Activated CD8-positive, alpha-beta T cell treated with anti-CD3 and anti-CD28 coated beads, Interleukin-2, amount 10 ng/mL, durations not matched to agents 7 days and 5 days (primary cell): Measurements from ENCODE around the gene PAX5. TPM values are rescaled to one million over a fixed set of nuclear protein-coding genes. Genes with fewer than 3 reads are reported as not detected.

Experiments used
- ATAC-seq: fragments of 150-1000 bp; cut with Tn5 transposase; one replicate; pipeline ENCODE4 v1.10.0; 2021; ENCODE audit warnings: moderate library complexity
- CTCF ChIA-PET: fragments of 350-600 bp; sonication (Branson Sonifier 250); formaldehyde crosslinking; loops from one replicate; lab custom pipeline; 2021; ENCODE audit warnings: antibody characterized with exemption; lab: Charles Lee
- POLR2A ChIA-PET: fragments of 350-600 bp; sonication (Branson Sonifier 250); formaldehyde crosslinking; loops from one replicate; lab custom pipeline; 2021; ENCODE audit warnings: antibody characterized with exemption; lab: Charles Lee
- DNase-seq: peaks from one replicate; pipeline ENCODE4 v3.0.0-alpha.2; 2020
- H3K27ac Mint-ChIP-seq: one replicate; pipeline ENCODE4 v1.8.0; 2021; ENCODE audit warnings: mild to moderate bottlenecking, mixed read lengths
- H3K27me3 Mint-ChIP-seq: one replicate; pipeline ENCODE4 v1.8.0; 2021; ENCODE audit warnings: low read depth, mixed read lengths
- H3K36me3 Mint-ChIP-seq: one replicate; pipeline ENCODE4 v1.8.0; 2021; ENCODE audit warnings: low read depth, mixed read lengths
- H3K4me1 Mint-ChIP-seq: one replicate; pipeline ENCODE4 v1.8.0; 2021; ENCODE audit warnings: low read depth, mixed read lengths
- H3K4me3 Mint-ChIP-seq: one replicate; pipeline ENCODE4 v1.8.0; 2021; ENCODE audit warnings: mild to moderate bottlenecking, mixed read lengths
- H3K9me3 Mint-ChIP-seq: one replicate; pipeline ENCODE4 v1.8.0; 2022; ENCODE audit warnings: mixed read lengths; ENCODE audit not compliant: insufficient read depth
- total RNA-seq, 2 experiments: library from RNA; stranded (reverse); gene quantifications; one replicate each; pipeline ENCODE4 v1.2.3, GENCODE V29; 2021

The PAX5 gene
- total RNA-seq, 2 experiments from 2014 or later: 0.34 to 0.45 TPM

DNA sequence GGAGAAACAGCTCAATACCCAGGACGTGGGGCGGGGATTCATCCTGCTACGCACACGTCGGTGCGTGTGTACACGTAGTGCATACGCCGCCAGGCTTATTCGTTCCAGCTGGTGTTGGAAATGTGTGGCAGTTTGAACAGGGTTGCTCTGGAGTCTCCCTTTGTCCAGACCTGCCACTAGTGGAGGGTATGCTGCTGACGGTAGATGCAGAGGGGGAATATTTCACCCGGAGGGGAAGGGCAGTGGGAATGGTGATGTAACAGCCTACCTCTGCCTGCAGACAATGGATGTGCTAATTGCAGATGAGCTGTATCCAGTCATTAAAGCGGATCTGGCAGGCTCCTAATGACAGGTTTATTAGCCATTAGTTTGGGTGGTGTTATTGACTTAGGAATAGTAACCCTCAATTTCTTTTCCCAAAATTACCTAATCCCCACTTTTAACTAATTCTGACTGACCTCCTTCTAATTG, 142.7 kb downstream of the PAX5 start:
- ChIA-PET POLR2A (no interaction called here), CTCF (interaction anchor here (1.2 kb wide), 1 partner anchor 18 kb away, joined by 4 read pairs; no protein-coding TSS in a partner anchor)
- Mint-ChIP-seq H3K27ac (no peak overlapping the region), H3K27me3 (peaks cover 17% of the 10 kb centered on the region), H3K9me3 (no peaks in the 10 kb centered on the region), H3K36me3 (no peaks in the 10 kb centered on the region), H3K4me1 (no peaks in the 10 kb centered on the region), H3K4me3 (no peak overlapping the region)
- ATAC-seq: no peak
- no peak for DNase-seq

DNA sequence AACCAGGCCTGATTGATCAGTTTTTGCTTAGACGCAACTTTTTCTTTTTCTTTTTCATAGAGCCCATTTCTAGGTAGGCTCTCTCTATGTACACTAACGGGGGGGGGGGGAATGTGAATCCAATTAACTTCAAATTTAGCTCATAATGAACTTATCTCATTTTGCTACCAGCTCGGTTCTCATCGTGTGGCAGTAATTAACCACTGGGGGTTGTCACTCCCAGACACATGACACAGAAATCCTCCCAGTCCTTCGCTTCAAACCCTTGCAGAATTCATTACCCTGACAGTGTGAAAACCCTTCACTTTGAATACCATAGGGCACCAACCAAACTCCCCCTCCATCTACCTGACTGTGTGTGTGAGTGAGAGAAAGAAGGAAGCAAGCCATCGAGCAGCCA, 144.2 kb downstream of the PAX5 start:
- POLR2A ChIA-PET: no interaction called here
- no peak overlapping the region for H3K27ac Mint-ChIP-seq
- no peaks in the 10 kb centered on the region for H3K36me3 Mint-ChIP-seq
- no peak for DNase-seq
- H3K9me3 Mint-ChIP-seq: no peaks in the 10 kb centered on the region
- no peak for ATAC-seq
- no peaks in the 10 kb centered on the region for H3K4me1 Mint-ChIP-seq
- CTCF ChIA-PET: no interaction called here
- H3K27me3 Mint-ChIP-seq: peaks cover 22% of the 10 kb centered on the region
- no peak overlapping the region for H3K4me3 Mint-ChIP-seq

DNA sequence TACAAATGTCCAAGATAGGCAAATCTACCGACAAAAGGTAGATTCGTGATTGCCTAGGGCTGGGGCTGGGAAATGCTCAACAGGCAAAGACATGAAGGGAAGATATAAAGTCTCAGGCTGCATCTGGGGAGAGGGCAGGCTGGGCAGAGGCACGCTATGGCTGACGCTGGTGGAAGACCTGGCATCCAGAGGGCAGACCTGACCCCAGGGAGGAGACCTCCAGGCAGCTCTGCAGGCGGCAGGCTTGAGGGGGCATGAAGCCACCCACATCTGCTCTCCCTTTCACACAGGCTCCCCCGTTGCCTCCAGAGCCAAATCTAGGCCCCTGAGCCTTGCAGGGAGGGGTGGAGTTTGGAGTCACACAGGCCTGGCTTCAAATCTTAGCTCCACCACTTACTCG, 145.5 kb downstream of the PAX5 start:
- Mint-ChIP-seq H3K4me3 (no peak overlapping the region), H3K36me3 (no peaks in the 10 kb centered on the region), H3K9me3 (no peaks in the 10 kb centered on the region), H3K4me1 (no peaks in the 10 kb centered on the region), H3K27me3 (peaks cover 30% of the 10 kb centered on the region), H3K27ac (no peak overlapping the region)
- ChIA-PET POLR2A (no interaction called here), CTCF (no interaction called here)
- ATAC-seq (no peak), DNase-seq (no peak)

- no peaks in the 10 kb centered on the region for H3K4me1 Mint-ChIP-seq
- no peaks in the 10 kb centered on the region for H3K9me3 Mint-ChIP-seq
- H3K27ac Mint-ChIP-seq: no peak overlapping the region
- DNase-seq: no peak
- ATAC-seq: no peak
- H3K4me3 Mint-ChIP-seq: no peak overlapping the region
- no peaks in the 10 kb centered on the region for H3K36me3 Mint-ChIP-seq
- POLR2A ChIA-PET: no interaction called here
- peaks cover 26% of the 10 kb centered on the region for H3K27me3 Mint-ChIP-seq
- CTCF ChIA-PET: no interaction called here
These were observed 149.3 kb downstream of the PAX5 start for GRCh38 chr9:36884721-36885120.

DNA sequence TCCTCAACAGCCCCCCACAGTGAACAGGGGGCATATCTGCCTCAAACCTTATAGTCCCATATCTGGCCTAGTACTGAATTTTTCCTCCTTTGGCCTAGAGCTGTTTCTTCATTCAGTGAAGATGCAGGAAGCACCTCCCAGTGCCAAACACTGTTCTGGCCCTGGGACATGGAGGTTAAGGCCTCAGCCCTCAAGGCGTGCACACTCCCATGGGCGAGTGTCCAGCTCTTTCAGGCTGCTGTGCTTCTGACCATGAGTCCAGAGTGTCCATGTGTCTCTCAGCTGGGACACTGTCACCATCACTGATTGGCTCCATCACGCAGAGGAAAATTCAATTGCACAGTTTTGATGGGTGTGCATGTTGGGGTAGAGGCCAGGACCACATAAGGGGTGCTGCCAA, 151.5 kb downstream of the PAX5 start:
- Mint-ChIP-seq H3K36me3 (no peaks in the 10 kb centered on the region), H3K4me3 (no peak overlapping the region), H3K9me3 (no peaks in the 10 kb centered on the region), H3K27me3 (peaks cover 21% of the 10 kb centered on the region), H3K27ac (no peak overlapping the region), H3K4me1 (no peaks in the 10 kb centered on the region)
- DNase-seq (no peak), ATAC-seq (no peak)
- POLR2A ChIA-PET: no interaction called here
- CTCF ChIA-PET: no interaction called here

DNA sequence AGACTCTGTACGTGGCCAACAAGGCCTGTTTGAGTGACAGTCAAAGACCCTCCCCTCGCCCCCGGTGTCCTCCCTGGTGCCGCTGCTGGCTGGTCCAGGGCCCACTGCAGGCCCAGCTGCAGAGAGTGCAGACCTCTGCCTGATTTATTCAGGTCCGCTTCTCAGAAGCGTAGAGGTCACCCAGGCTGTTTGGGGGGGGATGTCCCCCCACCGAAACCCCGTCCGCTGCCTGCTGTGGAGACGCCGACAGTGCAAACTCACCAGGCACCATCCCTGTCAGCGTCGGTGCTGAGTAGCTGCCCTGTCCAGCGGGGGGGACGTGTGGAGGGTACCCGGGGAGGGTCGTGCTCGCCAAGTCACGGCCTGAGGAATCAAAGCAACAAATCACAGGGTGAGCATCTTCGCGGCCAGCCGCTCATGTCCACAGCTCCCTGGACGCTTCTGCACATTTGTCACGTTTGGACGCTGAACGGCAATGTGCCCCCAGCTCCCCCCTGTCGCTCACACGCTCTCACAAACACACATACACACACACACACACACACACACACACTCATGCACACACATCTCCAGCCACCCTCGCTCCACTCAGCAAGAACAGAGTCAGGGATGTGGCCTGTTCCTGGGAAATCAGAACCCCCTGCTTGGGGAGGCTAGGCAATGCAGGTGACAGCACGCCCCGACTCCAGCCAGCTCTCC, 152.2 kb downstream of the PAX5 start:
- POLR2A ChIA-PET: no interaction called here
- no peaks in the 10 kb centered on the region for H3K4me1 Mint-ChIP-seq
- H3K9me3 Mint-ChIP-seq: no peaks in the 10 kb centered on the region
- ATAC-seq (no peak), DNase-seq (no peak)
- no peaks in the 10 kb centered on the region for H3K36me3 Mint-ChIP-seq
- H3K27ac Mint-ChIP-seq: no peak overlapping the region
- H3K27me3 Mint-ChIP-seq: peaks cover 21% of the 10 kb centered on the region
- no peak overlapping the region for H3K4me3 Mint-ChIP-seq
- CTCF ChIA-PET: no interaction called here

- DNase-seq (no peak), ATAC-seq (no peak)
- POLR2A ChIA-PET: no interaction called here
- Mint-ChIP-seq H3K36me3 (no peaks in the 10 kb centered on the region), H3K4me1 (no peaks in the 10 kb centered on the region), H3K9me3 (no peaks in the 10 kb centered on the region), H3K27me3 (peaks cover 18% of the 10 kb centered on the region), H3K4me3 (no peak overlapping the region), H3K27ac (no peak overlapping the region)
- CTCF ChIA-PET: no interaction called here
These were observed 152.8 kb downstream of the PAX5 start for GRCh38 chr9:36881316-36881715.

DNA sequence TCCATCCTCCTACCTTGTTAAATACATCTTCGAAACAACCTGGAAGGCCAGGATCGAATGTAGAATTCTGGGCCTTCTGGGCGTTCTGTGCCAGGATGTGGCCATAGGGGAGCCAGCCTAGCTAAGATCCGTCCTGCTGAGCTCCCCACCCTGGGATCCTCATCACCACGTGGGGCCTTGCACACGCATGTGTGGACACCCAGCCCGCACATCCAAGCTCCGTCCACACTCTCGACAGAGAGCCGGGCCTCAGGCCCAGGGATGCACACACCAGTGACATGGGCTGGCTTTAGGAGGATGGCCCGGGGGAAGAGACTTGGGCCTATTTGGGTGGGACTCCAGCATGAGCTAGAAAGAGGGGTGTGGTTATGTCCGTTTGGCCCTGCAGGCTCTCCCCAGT, 154.0 kb downstream of the PAX5 start:
- no peak for ATAC-seq
- no peaks in the 10 kb centered on the region for H3K36me3 Mint-ChIP-seq
- POLR2A ChIA-PET: no interaction called here

DNA sequence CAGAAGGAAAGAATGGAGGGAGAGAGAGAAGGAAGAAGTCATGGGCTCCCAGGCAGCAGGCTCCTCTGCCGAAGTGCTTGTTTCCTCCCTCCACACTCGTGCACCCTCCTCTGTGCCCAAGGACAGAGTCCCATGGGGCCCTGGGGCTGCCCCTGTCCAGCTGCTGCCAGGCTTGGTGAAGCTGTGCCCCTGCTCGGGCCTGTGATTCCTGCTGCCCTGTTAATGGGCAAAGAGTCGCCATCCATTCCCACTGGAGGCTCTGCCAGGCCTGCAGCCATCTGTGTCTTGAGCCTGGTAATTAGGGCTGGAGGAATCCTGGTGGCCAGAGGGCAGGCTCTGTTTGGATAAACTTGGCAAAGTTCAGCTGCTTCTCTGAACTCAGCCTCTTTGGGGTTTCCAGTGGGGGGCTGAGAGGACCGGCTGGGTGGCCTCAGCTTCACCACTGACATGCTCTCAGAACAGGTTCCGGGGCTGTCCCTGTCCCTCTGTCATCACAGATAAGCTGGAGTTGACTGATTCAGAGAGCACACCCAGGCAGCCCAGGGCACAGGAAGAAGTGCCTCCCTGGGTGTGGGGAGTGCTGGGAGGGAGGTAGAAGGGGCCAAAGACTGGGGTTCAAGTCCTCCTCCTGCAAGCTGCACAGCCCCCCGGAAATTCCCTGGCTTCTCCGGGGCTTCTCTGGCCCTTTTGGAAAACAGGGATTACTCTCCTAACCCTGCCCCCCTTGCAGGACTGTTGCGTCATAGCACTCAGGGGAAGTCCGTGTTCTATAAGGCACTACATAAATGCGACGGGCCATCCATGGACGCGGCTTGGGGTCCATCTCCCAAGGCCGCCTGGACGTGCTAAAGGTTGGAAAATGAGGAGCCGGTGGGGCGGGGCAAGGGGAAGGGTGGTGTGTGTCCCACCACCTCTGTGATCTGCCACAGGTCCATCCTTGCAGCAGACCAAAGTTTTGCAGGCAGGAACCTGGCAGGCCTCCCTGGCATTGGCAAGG, 154.8 kb downstream of the PAX5 start:
- ATAC-seq (no peak), DNase-seq (no peak)
- Mint-ChIP-seq H3K4me3 (no peak overlapping the region), H3K9me3 (no peaks in the 10 kb centered on the region), H3K27ac (no peak overlapping the region), H3K4me1 (no peaks in the 10 kb centered on the region), H3K27me3 (peaks cover 7% of the 10 kb centered on the region), H3K36me3 (no peaks in the 10 kb centered on the region)
- CTCF ChIA-PET: no interaction called here
- POLR2A ChIA-PET: no interaction called here

More for the DNA sequence above, 154.0 kb downstream of the PAX5 start:
- no peak overlapping the region for H3K27ac Mint-ChIP-seq
- CTCF ChIA-PET: no interaction called here
- H3K4me1 Mint-ChIP-seq: no peaks in the 10 kb centered on the region
- no peak overlapping the region for H3K4me3 Mint-ChIP-seq
- H3K9me3 Mint-ChIP-seq: no peaks in the 10 kb centered on the region
- peaks cover 15% of the 10 kb centered on the region for H3K27me3 Mint-ChIP-seq
- DNase-seq: no peak

DNA sequence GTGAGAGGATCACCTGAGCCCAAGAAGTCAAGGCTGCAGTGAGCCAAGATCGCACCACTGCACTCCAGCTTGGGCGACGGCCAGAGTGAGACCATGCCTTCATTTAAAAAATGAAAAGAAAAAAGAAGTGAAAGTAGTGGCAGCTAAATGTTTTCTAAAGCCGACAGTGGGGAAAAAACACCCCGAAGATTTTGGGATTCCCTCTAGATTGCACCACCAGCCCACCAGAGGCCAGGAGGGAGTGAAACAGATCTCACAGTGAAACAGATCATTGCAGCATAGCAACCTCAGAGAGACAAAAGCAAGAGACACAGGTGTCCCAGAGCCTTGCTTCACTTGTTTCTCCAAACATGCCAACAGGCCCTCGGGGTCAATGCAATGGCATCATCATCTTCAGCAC, 156.8 kb downstream of the PAX5 start:
- Mint-ChIP-seq H3K36me3 (no peaks in the 10 kb centered on the region), H3K27ac (no peak overlapping the region), H3K9me3 (no peaks in the 10 kb centered on the region), H3K4me1 (no peaks in the 10 kb centered on the region), H3K4me3 (no peak overlapping the region), H3K27me3 (peaks cover 9% of the 10 kb centered on the region)
- ATAC-seq: no peak
- CTCF ChIA-PET: interaction anchor here (0.9 kb wide), 1 partner anchor 452 kb away, joined by 4 read pairs; no protein-coding TSS in a partner anchor
- POLR2A ChIA-PET: no interaction called here
- no peak for DNase-seq

DNA sequence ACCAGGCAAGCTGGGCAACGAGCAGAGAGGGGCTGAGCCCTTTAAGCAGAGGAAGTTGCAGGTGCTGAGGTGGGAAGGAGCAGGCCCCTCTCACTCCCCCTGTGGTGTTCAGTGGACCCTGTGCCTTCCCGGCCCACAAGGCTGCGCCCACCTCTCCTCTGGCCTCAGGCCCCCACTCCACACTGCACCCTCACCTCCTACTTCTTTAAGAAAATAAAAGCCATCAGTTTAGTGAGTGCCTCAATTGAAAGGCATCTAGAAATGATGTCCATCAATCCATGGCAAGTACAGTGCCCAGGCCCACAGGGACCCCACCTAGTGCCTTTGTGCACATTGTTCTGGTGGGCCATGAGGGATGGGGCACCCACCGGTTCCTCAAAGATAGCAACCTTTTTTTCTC, 158.0 kb downstream of the PAX5 start:
- POLR2A ChIA-PET: no interaction called here
- Mint-ChIP-seq H3K4me3 (no peak overlapping the region), H3K9me3 (no peaks in the 10 kb centered on the region), H3K4me1 (no peaks in the 10 kb centered on the region), H3K27me3 (peaks cover 11% of the 10 kb centered on the region), H3K36me3 (no peaks in the 10 kb centered on the region), H3K27ac (no peak overlapping the region)
- no peak for ATAC-seq
- DNase-seq: no peak
- CTCF ChIA-PET: interaction anchor here (0.6 to 4.1 kb wide), 3 partner anchors 113 to 626 kb away, joined by 3 to 27 read pairs (median 22); no protein-coding TSS in a partner anchor

DNA sequence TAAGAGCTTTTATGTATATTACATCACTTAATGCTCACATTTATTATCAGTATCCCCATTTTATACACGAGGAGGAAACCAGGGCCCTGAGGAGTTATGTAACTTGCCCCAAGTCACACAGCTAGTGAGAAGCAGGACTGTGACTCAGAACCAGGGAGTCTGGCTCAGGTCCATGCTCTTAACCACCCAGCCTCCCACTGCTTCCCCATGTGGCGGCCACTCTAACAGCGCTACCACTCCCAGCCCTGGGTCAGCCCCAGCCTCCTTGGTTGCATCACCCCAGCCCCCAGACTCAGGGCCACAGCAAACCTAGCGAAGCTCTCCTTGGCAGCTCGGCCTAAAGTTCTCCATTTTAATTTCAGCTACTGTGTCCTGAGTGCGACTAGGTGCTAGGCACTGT, 159.1 kb downstream of the PAX5 start:
- ATAC-seq (no peak), DNase-seq (no peak)
- H3K9me3 Mint-ChIP-seq: no peaks in the 10 kb centered on the region
- no peak overlapping the region for H3K27ac Mint-ChIP-seq
- ChIA-PET CTCF (interaction anchor here (0.9 to 4.1 kb wide), 6 partner anchors 82 to 490 kb away, joined by 3 to 27 read pairs (median 4); no protein-coding TSS in a partner anchor), POLR2A (no interaction called here)
- H3K36me3 Mint-ChIP-seq: no peaks in the 10 kb centered on the region
- no peak overlapping the region for H3K4me3 Mint-ChIP-seq
- peaks cover 11% of the 10 kb centered on the region for H3K27me3 Mint-ChIP-seq
- H3K4me1 Mint-ChIP-seq: no peaks in the 10 kb centered on the region
